ENCODE results near the gene UCP3.

GRCh38 chr11:73963861-73964260 lies 45.0 kb downstream of the UCP3 start:
- TF ChIP-seq CTCF (IDR thresholded peaks at IDR 0.05), result no peak
- TF ChIP-seq POLR2A (IDR thresholded peaks at IDR 0.05), result no peak
- TF ChIP-seq EP300 (IDR thresholded peaks at IDR 0.05), result no peak
